ENCODE results near the gene RAPGEF4.

DNA sequence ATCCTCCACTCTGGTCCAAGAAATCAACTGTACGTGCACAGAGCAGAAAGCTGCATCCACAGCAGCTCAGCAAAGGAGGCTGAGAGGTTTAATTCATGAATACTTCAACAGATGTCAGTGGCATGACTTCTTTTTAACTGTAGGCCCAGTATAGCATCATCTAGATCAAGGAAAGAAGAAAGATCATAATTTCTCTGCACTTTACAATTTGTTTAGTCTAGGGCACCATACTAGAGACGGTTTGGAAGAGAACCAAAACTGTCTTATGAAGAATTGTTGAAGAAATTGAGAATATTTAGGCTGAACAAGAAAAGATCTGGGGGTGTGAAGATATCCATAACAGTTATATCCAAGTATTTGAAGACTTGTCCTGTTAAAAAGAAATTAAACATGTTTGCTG lies 309.5 kb downstream of the RAPGEF4 start:
- TF ChIP-seq, protein P1, sequence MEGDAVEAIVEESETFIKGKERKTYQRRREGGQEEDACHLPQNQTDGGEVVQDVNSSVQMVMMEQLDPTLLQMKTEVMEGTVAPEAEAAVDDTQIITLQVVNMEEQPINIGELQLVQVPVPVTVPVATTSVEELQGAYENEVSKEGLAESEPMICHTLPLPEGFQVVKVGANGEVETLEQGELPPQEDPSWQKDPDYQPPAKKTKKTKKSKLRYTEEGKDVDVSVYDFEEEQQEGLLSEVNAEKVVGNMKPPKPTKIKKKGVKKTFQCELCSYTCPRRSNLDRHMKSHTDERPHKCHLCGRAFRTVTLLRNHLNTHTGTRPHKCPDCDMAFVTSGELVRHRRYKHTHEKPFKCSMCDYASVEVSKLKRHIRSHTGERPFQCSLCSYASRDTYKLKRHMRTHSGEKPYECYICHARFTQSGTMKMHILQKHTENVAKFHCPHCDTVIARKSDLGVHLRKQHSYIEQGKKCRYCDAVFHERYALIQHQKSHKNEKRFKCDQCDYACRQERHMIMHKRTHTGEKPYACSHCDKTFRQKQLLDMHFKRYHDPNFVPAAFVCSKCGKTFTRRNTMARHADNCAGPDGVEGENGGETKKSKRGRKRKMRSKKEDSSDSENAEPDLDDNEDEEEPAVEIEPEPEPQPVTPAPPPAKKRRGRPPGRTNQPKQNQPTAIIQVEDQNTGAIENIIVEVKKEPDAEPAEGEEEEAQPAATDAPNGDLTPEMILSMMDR (IDR thresholded peaks at IDR 0.05) = no peak
- no peak for TF ChIP-seq EZH2 (IDR thresholded peaks at IDR 0.05; ENCODE audit: borderline replicate concordance, insufficient read depth, low read depth, low read length, poor library complexity, severe bottlenecking)

All from B cell (primary cell).